NK-92 (cell line): ENCODE measurements around the gene UGT2B17.

ENCODE experiments used
- DNase-seq: peaks from one replicate; lab custom pipeline; 2025; ENCODE audit not compliant: unreplicated experiment; lab: John Stamatoyannopoulos, UW

Gene UGT2B17

GRCh38 chr4:68490826-68491457 lies 85.2 kb downstream of the UGT2B17 start:
- DNase-seq: no peak

DNA sequence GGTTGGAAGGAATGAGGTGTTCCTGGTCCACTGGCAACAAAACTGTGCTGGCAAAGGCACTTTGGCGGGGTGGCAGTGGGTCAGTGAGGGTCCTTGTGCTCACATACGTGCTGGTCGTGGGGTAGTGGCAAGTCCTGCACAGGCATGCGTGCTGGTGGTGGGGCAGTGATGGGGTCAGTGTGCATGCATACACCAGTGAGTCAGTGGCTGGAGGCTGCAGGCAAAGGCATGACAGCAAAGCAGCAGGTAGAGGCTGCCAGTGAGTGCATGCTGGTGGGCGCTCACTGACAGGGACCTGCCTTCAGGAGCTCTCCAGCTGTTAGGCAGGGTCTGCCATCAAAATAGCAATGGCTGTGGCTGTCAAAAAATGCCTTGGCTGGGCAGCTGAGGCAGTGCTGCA lies 86.8 kb downstream of the UGT2B17 start:
- DNase-seq: no peak
